ENCODE measurements around the gene PDE4D.

- TF ChIP-seq CTCF (conservative IDR thresholded peaks at IDR 0.05 in 1 of 2, IDR thresholded peaks at IDR 0.05 in 1 of 2; ENCODE audit: extremely low read depth in 1 of 2, insufficient read depth in 1 of 2, low read depth in 1 of 2, low read length in 2 of 2) (no peak), EZH2 (IDR thresholded peaks at IDR 0.05; ENCODE audit: borderline replicate concordance, low read length) (no peak)
These were observed 796.4 kb downstream of the PDE4D start for GRCh38 chr5:59097116-59097515.
